H1 (cell line): ENCODE results near the gene PDE3A. TPM values are rescaled to one million over a fixed set of nuclear protein-coding genes. Genes with fewer than 3 reads are reported as not detected.

Experiments
- CTCF ChIA-PET: fragments of 300-600 bp; sonication (Branson Sonifier 250); formaldehyde crosslinking; loops from one replicate; lab custom pipeline; 2021; ENCODE audit not compliant: partially characterized antibody; lab: Charles Lee
- POLR2A ChIA-PET: fragments of 300-600 bp; sonication (Branson Sonifier 250); formaldehyde crosslinking; loops from one replicate; lab custom pipeline; 2021; ENCODE audit warnings: inconsistent platforms; ENCODE audit not compliant: partially characterized antibody; lab: Charles Lee
- DNase-seq, 2 experiments: peaks; one replicate each; pipeline versions ENCODE4 v3.0.0 to v3.0.0-alpha.2; 2010 to 2022; ENCODE audit warnings: low spot score in 2 of 2, low read depth in 1 of 2, mixed read lengths in 1 of 2
- FAIRE-seq: peaks from 2 replicates; lab custom pipeline; 2011; peaks lifted over from hg19 to GRCh38; lab: Jason Lieb, UNC
- H2AFZ ChIP-seq: 2 replicates; pipeline ENCODE4 v1.8.1; 2012; ENCODE audit warnings: low read length, inconsistent platforms
- H2AK5ac ChIP-seq: 2 replicates; pipeline ENCODE4 v1.6.1; 2013; ENCODE audit warnings: low read depth, low read length
- H2BK120ac ChIP-seq: replicated peaks from 2 replicates; pipeline ENCODE3; 2013; ENCODE audit warnings: low read depth, low read length, inconsistent platforms
- H2BK12ac ChIP-seq: 2 replicates; pipeline ENCODE4 v1.6.1; 2013; ENCODE audit warnings: low read depth, low read length
- H2BK15ac ChIP-seq: 2 replicates; pipeline ENCODE4 v1.6.1; 2013; ENCODE audit warnings: low read length
- H2BK20ac ChIP-seq: 2 replicates; pipeline ENCODE4 v1.6.1; 2013; ENCODE audit warnings: low read length
- H2BK5ac ChIP-seq: 2 replicates; pipeline ENCODE4 v1.6.1; 2013; ENCODE audit warnings: low read depth, low read length
- H3K14ac ChIP-seq: 2 replicates; pipeline ENCODE4 v1.6.1; 2013; ENCODE audit warnings: inconsistent platforms; ENCODE audit not compliant: insufficient read length
- H3K18ac ChIP-seq: 2 replicates; pipeline ENCODE4 v1.6.1; 2013; ENCODE audit warnings: low read length; ENCODE audit errors: extremely low read depth
- H3K23ac ChIP-seq: 2 replicates; pipeline ENCODE4 v1.6.1; 2013; ENCODE audit warnings: inconsistent platforms; ENCODE audit not compliant: insufficient read length
- H3K23me2 ChIP-seq: 2 replicates; pipeline ENCODE4 v1.6.1; 2013; ENCODE audit warnings: low read depth, low read length
- H3K27ac ChIP-seq: 2 replicates; pipeline ENCODE4 v1.6.1; 2011; ENCODE audit warnings: low read depth, low read length, inconsistent platforms
- H3K27me3 ChIP-seq, 4 experiments: replicated peaks in 1 of 4; 1 replicate in 1 of 4; 2 replicates in 3 of 4; pipeline versions ENCODE4 v1.6.1 to v1.8.1; 2011 to 2013; ENCODE audit warnings: low read length in 3 of 4, mild to moderate bottlenecking in 3 of 4, inconsistent platforms in 2 of 4, mixed read lengths in 2 of 4, moderate library complexity in 1 of 4; ENCODE audit not compliant: control insufficient read depth in 3 of 4, insufficient read depth in 3 of 4; ENCODE audit errors: extremely low read depth in 1 of 4
- H3K36me3 ChIP-seq, 4 experiments: 2 replicates each; pipeline versions ENCODE4 v1.6.1 to v1.8.1; 2011 to 2013; ENCODE audit warnings: mild to moderate bottlenecking in 4 of 4, low read length in 3 of 4, moderate library complexity in 2 of 4, control low read depth in 1 of 4, inconsistent platforms in 1 of 4; ENCODE audit not compliant: insufficient read depth in 4 of 4, control insufficient read depth in 2 of 4
- H3K4ac ChIP-seq: replicated peaks from 2 replicates; pipeline ENCODE3; 2013; ENCODE audit warnings: low read length, low read depth, mixed read lengths, inconsistent platforms; ENCODE audit not compliant: insufficient read length
- H3K4me1 ChIP-seq, 4 experiments: replicated peaks in 1 of 4; 1 replicate in 1 of 4; 2 replicates in 3 of 4; pipeline versions ENCODE4 v1.6.1 to v1.8.1; 2011 to 2013; ENCODE audit warnings: low read length in 3 of 4, inconsistent platforms in 2 of 4, mixed read lengths in 1 of 4; ENCODE audit not compliant: insufficient read depth in 4 of 4, control insufficient read depth in 3 of 4
- H3K4me2 ChIP-seq, 2 experiments: 2 replicates each; pipeline versions ENCODE4 v1.6.1 to v1.8.1; 2011 to 2013; ENCODE audit warnings: low read depth in 2 of 2, low read length in 2 of 2, control low read depth in 1 of 2, inconsistent platforms in 1 of 2, mild to moderate bottlenecking in 1 of 2; ENCODE audit not compliant: insufficient read depth in 1 of 2
- H3K4me3 ChIP-seq, 4 experiments: fragments of 200-600, 300-600 bp in 1 of 4; sonication (generic), shearing (Covaris generic), sonication (Bioruptor Twin) in 1 of 4; 2 replicates each; pipeline versions ENCODE4 v1.5.1 to v1.8.1; 2011 to 2016; ENCODE audit warnings: low read length in 4 of 4, low read depth in 3 of 4, control low read depth in 2 of 4, inconsistent platforms in 2 of 4, mild to moderate bottlenecking in 2 of 4, mixed read lengths in 1 of 4, moderate library complexity in 1 of 4; ENCODE audit not compliant: insufficient read depth in 2 of 4; ENCODE audit errors: extremely low read depth in 1 of 4
- H3K56ac ChIP-seq: replicated peaks from 2 replicates; pipeline ENCODE3; 2013; ENCODE audit warnings: low read depth, mild to moderate bottlenecking, mixed read lengths, low read length, inconsistent platforms; ENCODE audit not compliant: insufficient read length
- H3K79me1 ChIP-seq: 2 replicates; pipeline ENCODE4 v1.6.1; 2013; ENCODE audit warnings: low read depth, low read length, control low read depth
- H3K79me2 ChIP-seq, 2 experiments: 2 replicates each; pipeline versions ENCODE4 v1.6.1 to v1.8.1; 2012 to 2013; ENCODE audit warnings: low read length in 2 of 2, mild to moderate bottlenecking in 2 of 2, inconsistent platforms in 1 of 2; ENCODE audit not compliant: insufficient read depth in 2 of 2, control insufficient read depth in 1 of 2
- H3K9ac ChIP-seq, 4 experiments: replicated peaks in 1 of 4; 1 replicate in 1 of 4; 2 replicates in 3 of 4; pipeline versions ENCODE4 v1.6.1 to v1.8.1; 2011 to 2013; ENCODE audit warnings: low read depth in 3 of 4, low read length in 3 of 4, control low read depth in 2 of 4, mild to moderate bottlenecking in 2 of 4, moderate library complexity in 2 of 4, inconsistent platforms in 1 of 4; ENCODE audit errors: extremely low read depth in 1 of 4
- H3K9me3 ChIP-seq, 2 experiments: 2 replicates each; pipeline versions ENCODE4 v1.6.1 to v1.8.1; 2012 to 2013; ENCODE audit warnings: mild to moderate bottlenecking in 2 of 2, moderate library complexity in 2 of 2, control low read depth in 1 of 2, inconsistent platforms in 1 of 2, low read depth in 1 of 2, low read length in 1 of 2, mixed read lengths in 1 of 2; ENCODE audit not compliant: insufficient read depth in 2 of 2
- H4K20me1 ChIP-seq, 2 experiments: replicated peaks in 1 of 2; 2 replicates each; pipeline versions ENCODE3 to v1.8.1; 2011 to 2013; ENCODE audit warnings: inconsistent platforms in 2 of 2, low read length in 2 of 2, mild to moderate bottlenecking in 1 of 2; ENCODE audit not compliant: insufficient read depth in 2 of 2, control insufficient read depth in 1 of 2
- H4K5ac ChIP-seq: 2 replicates; pipeline ENCODE4 v1.6.1; 2013; ENCODE audit warnings: low read length, low read depth, mixed read lengths, inconsistent platforms; ENCODE audit not compliant: insufficient read length
- H4K8ac ChIP-seq: 2 replicates; pipeline ENCODE4 v1.8.0; 2013; ENCODE audit warnings: mild to moderate bottlenecking, moderate library complexity, low read length, inconsistent platforms; ENCODE audit not compliant: insufficient read depth; ENCODE audit errors: extremely low read depth
- H4K91ac ChIP-seq: replicated peaks from 2 replicates; pipeline ENCODE3; 2013; ENCODE audit warnings: low read length, mixed read lengths, inconsistent platforms; ENCODE audit not compliant: insufficient read length
- BRCA1 ChIP-seq: IDR thresholded peaks from 2 replicates; pipeline ENCODE4 v1.6.1; 2012; ENCODE audit warnings: low read depth, low read length, improper control_type of control experiment
- WGBS, 2 experiments: shearing (Covaris generic) in 1 of 2; methylation state at CpG; one replicate each; pipeline versions ENCODE4 v1.1.6 to v1.1.7; 2013 to 2015; ENCODE audit warnings: low lambda C conversion rate in 2 of 2, mixed read lengths in 2 of 2, inconsistent platforms in 1 of 2, low coverage in 1 of 2, missing lambda C conversion rate in 1 of 2; ENCODE audit not compliant: insufficient replicate concordance in 2 of 2, insufficient coverage in 1 of 2, insufficient read length in 1 of 2; ENCODE audit errors: extremely low coverage in 1 of 2, missing lambda C conversion rate in 1 of 2; 5-methylcytosine and 5-hydroxymethylcytosine counted together
- polyA plus RNA-seq, 7 experiments: library from polyadenylated mRNA; depleted of rRNA in 3 of 7; stranded (reverse) in 5 of 7; unstranded in 2 of 7; fragments of >200 nt in 5 of 7; fragments of 200-250 nt in 2 of 7; gene quantifications; 1 replicate in 5 of 7; 2 replicates in 1 of 7; 4 replicates in 1 of 7; pipeline versions ENCODE4 v1.2.1 to v1.2.3, GENCODE V29; 2011 to 2013; ENCODE audit warnings: missing spikeins in 2 of 7, mixed read lengths in 2 of 7
- total RNA-seq: library from RNA; stranded (reverse); fragmentation: NEBNext Ultra II Directional; extraction: Animal tissue kit (Norgen Biotek cat#: 25700); gene quantifications from 2 replicates; pipeline ENCODE4 v1.2.1, GENCODE V29; 2021

The PDE3A gene
- total and polyA plus RNA-seq, 2 of the 8 experiments (the other 6 are each of a cell fraction or from before 2014, with no cell fraction given): 1.4 to 3.4 TPM

GRCh38 chr12:20731274-20731673 is 362.9 kb downstream of the PDE3A start:
- H2BK120ac ChIP-seq: no peak overlapping the region
- H2BK20ac ChIP-seq: no peak overlapping the region
- no peaks in the 10 kb centered on the region for H3K23me2 ChIP-seq
- no peak overlapping the region for H4K91ac ChIP-seq
- FAIRE-seq (no peak), DNase-seq (no peak)
- no peak overlapping the region for H4K8ac ChIP-seq
- H3K4me3 ChIP-seq: no peak overlapping the region
- no peaks in the 10 kb centered on the region for H3K36me3 ChIP-seq
- no peaks in the 10 kb centered on the region for H3K9me3 ChIP-seq
- H4K20me1 ChIP-seq: no peaks in the 10 kb centered on the region
- H3K79me1 ChIP-seq: no peaks in the 10 kb centered on the region
- no peak overlapping the region for H3K4ac ChIP-seq
- 79% methylated on average over 1 of the region's 1 CpG; no CpG with 5 or more reads in 1 of the 2 experiments for WGBS, 2 experiments
- H4K5ac ChIP-seq: no peak overlapping the region
- no peak overlapping the region for H3K14ac ChIP-seq
- no peak overlapping the region for H2BK5ac ChIP-seq
- H3K4me1 ChIP-seq: no peaks in the 10 kb centered on the region
- no peak overlapping the region for H3K4me2 ChIP-seq
- no peak overlapping the region for H3K56ac ChIP-seq
- no peak overlapping the region for H3K9ac ChIP-seq
- H3K18ac ChIP-seq: no peak overlapping the region
- no peak overlapping the region for H2AFZ ChIP-seq
- H3K27me3 ChIP-seq: no peaks in the 10 kb centered on the region
- H3K23ac ChIP-seq: no peak overlapping the region
- no peak overlapping the region for H2AK5ac ChIP-seq
- H3K79me2 ChIP-seq: no peaks in the 10 kb centered on the region
- no peak for TF ChIP-seq BRCA1
- no peak overlapping the region for H3K27ac ChIP-seq
- no peak overlapping the region for H2BK12ac ChIP-seq
- H2BK15ac ChIP-seq: no peak overlapping the region
- CTCF ChIA-PET: interaction anchor here (0.5 to 1.1 kb wide), 2 partner anchors 9 to 43 kb away, joined by 3 read pairs; no protein-coding TSS in a partner anchor
- POLR2A ChIA-PET: interaction anchor here (0.6 kb wide), 1 partner anchor 45 kb away, joined by 3 read pairs; no protein-coding TSS in a partner anchor
